H1 (cell line): ENCODE measurements around the gene PRKCA. TPM values are rescaled to one million over a fixed set of nuclear protein-coding genes. Genes with fewer than 3 reads are reported as not detected.

Experiments used
- CEBPB ChIP-seq: IDR thresholded peaks from 2 replicates; pipeline ENCODE4 v1.6.1; 2012; ENCODE audit warnings: low read depth, low read length
- KDM1A ChIP-seq: fragments of 200-600, 300-600 bp; sonication (generic); IDR thresholded peaks from 2 replicates; pipeline ENCODE4 v1.7.1; 2016; ENCODE audit warnings: mild to moderate bottlenecking, low read length, borderline replicate concordance
- KDM5A ChIP-seq: fragments of 200-600 bp; IDR thresholded peaks from 2 replicates; pipeline ENCODE4 v1.7.1; 2012; ENCODE audit warnings: mild to moderate bottlenecking, low read length, inconsistent platforms, mixed read lengths
- PHF8 ChIP-seq: fragments of 200-600 bp; sonication (generic); conservative IDR thresholded peaks from 2 replicates; pipeline ENCODE4 v1.7.1; 2012; ENCODE audit warnings: low read depth, mild to moderate bottlenecking, inconsistent platforms, low read length, moderate library complexity
- POLR2A ChIP-seq, 2 experiments: IDR thresholded peaks; 1 replicate in 1 of 2; 2 replicates in 1 of 2; pipeline ENCODE4 v1.6.1; 2011; ENCODE audit warnings: low read depth in 2 of 2, low read length in 2 of 2, mild to moderate bottlenecking in 2 of 2; ENCODE audit errors: control extremely low read depth in 1 of 2
- RNF2 ChIP-seq: fragments of 200-900, 300-1000 bp; sonication (generic); IDR thresholded peaks from 2 replicates; pipeline ENCODE4 v1.7.1; 2016; ENCODE audit warnings: borderline replicate concordance, low read depth, mild to moderate bottlenecking, antibody characterized with exemption, low read length; ENCODE audit not compliant: poor library complexity, severe bottlenecking; ENCODE audit errors: missing control alignments
- SAP30 ChIP-seq: fragments of 300-600 bp; sonication (generic); IDR thresholded peaks from 2 replicates; pipeline ENCODE4 v1.7.1; 2012; ENCODE audit warnings: low read length, moderate library complexity, mild to moderate bottlenecking, inconsistent platforms; ENCODE audit not compliant: insufficient read depth, insufficient replicate concordance
- TBP ChIP-seq: IDR thresholded peaks from 2 replicates; pipeline ENCODE4 v1.6.1; 2011; ENCODE audit warnings: low read depth, low read length, improper control_type of control experiment
- polyA plus RNA-seq, 7 experiments: library from polyadenylated mRNA; depleted of rRNA in 3 of 7; stranded (reverse) in 5 of 7; unstranded in 2 of 7; fragments of >200 nt in 5 of 7; fragments of 200-250 nt in 2 of 7; gene quantifications; 1 replicate in 5 of 7; 2 replicates in 1 of 7; 4 replicates in 1 of 7; pipeline versions ENCODE4 v1.2.1 to v1.2.3, GENCODE V29; 2011 to 2013; ENCODE audit warnings: missing spikeins in 2 of 7, mixed read lengths in 2 of 7
- total RNA-seq: library from RNA; stranded (reverse); fragmentation: NEBNext Ultra II Directional; extraction: Animal tissue kit (Norgen Biotek cat#: 25700); gene quantifications from 2 replicates; pipeline ENCODE4 v1.2.1, GENCODE V29; 2021
- TF ChIP-seq, protein P1 (sequence below): fragments of 300-600 bp; sonication (generic); IDR thresholded peaks from 2 replicates; pipeline ENCODE4 v1.7.1; 2012; ENCODE audit warnings: low read length, moderate library complexity, mild to moderate bottlenecking, inconsistent platforms; ENCODE audit not compliant: insufficient replicate concordance

PRKCA gene
- total and polyA plus RNA-seq, 2 of the 8 experiments (the other 6 are each of a cell fraction or from before 2014, with no cell fraction given): 5.8 to 17.8 TPM

DNA sequence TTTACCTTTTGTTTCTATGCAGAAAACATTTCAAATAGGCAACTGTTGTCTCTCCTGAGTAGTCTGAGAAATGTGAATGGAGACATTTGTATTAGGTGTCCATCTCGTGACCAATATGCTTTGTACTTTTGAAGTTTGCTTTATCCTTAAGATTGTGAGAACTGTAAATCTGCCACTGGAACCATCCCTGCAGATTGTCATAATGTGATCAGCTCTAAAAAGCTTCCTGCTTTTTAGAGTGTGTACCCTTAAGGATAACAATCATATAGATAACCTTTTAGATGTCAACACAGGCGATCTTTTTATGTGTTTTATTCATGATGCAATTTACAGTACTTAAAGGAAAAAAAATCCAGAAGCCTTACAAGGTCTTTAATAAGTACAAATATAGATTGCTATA is 63.5 kb downstream of the PRKCA start (continued):
- no peak for TF ChIP-seq KDM5A
- TF ChIP-seq CEBPB: no peak
- TF ChIP-seq PHF8: no peak
- TF ChIP-seq TBP: no peak
- no peak for TF ChIP-seq RNF2
- TF ChIP-seq, protein P1, sequence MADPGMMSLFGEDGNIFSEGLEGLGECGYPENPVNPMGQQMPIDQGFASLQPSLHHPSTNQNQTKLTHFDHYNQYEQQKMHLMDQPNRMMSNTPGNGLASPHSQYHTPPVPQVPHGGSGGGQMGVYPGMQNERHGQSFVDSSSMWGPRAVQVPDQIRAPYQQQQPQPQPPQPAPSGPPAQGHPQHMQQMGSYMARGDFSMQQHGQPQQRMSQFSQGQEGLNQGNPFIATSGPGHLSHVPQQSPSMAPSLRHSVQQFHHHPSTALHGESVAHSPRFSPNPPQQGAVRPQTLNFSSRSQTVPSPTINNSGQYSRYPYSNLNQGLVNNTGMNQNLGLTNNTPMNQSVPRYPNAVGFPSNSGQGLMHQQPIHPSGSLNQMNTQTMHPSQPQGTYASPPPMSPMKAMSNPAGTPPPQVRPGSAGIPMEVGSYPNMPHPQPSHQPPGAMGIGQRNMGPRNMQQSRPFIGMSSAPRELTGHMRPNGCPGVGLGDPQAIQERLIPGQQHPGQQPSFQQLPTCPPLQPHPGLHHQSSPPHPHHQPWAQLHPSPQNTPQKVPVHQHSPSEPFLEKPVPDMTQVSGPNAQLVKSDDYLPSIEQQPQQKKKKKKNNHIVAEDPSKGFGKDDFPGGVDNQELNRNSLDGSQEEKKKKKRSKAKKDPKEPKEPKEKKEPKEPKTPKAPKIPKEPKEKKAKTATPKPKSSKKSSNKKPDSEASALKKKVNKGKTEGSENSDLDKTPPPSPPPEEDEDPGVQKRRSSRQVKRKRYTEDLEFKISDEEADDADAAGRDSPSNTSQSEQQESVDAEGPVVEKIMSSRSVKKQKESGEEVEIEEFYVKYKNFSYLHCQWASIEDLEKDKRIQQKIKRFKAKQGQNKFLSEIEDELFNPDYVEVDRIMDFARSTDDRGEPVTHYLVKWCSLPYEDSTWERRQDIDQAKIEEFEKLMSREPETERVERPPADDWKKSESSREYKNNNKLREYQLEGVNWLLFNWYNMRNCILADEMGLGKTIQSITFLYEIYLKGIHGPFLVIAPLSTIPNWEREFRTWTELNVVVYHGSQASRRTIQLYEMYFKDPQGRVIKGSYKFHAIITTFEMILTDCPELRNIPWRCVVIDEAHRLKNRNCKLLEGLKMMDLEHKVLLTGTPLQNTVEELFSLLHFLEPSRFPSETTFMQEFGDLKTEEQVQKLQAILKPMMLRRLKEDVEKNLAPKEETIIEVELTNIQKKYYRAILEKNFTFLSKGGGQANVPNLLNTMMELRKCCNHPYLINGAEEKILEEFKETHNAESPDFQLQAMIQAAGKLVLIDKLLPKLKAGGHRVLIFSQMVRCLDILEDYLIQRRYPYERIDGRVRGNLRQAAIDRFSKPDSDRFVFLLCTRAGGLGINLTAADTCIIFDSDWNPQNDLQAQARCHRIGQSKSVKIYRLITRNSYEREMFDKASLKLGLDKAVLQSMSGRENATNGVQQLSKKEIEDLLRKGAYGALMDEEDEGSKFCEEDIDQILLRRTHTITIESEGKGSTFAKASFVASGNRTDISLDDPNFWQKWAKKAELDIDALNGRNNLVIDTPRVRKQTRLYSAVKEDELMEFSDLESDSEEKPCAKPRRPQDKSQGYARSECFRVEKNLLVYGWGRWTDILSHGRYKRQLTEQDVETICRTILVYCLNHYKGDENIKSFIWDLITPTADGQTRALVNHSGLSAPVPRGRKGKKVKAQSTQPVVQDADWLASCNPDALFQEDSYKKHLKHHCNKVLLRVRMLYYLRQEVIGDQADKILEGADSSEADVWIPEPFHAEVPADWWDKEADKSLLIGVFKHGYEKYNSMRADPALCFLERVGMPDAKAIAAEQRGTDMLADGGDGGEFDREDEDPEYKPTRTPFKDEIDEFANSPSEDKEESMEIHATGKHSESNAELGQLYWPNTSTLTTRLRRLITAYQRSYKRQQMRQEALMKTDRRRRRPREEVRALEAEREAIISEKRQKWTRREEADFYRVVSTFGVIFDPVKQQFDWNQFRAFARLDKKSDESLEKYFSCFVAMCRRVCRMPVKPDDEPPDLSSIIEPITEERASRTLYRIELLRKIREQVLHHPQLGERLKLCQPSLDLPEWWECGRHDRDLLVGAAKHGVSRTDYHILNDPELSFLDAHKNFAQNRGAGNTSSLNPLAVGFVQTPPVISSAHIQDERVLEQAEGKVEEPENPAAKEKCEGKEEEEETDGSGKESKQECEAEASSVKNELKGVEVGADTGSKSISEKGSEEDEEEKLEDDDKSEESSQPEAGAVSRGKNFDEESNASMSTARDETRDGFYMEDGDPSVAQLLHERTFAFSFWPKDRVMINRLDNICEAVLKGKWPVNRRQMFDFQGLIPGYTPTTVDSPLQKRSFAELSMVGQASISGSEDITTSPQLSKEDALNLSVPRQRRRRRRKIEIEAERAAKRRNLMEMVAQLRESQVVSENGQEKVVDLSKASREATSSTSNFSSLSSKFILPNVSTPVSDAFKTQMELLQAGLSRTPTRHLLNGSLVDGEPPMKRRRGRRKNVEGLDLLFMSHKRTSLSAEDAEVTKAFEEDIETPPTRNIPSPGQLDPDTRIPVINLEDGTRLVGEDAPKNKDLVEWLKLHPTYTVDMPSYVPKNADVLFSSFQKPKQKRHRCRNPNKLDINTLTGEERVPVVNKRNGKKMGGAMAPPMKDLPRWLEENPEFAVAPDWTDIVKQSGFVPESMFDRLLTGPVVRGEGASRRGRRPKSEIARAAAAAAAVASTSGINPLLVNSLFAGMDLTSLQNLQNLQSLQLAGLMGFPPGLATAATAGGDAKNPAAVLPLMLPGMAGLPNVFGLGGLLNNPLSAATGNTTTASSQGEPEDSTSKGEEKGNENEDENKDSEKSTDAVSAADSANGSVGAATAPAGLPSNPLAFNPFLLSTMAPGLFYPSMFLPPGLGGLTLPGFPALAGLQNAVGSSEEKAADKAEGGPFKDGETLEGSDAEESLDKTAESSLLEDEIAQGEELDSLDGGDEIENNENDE: no peak
- TF ChIP-seq KDM1A: no peak
- TF ChIP-seq POLR2A (IDR thresholded peaks at IDR 0.05; ENCODE audit: control extremely low read depth in 1 of 2, low read depth in 2 of 2, low read length in 2 of 2): no peak
- TF ChIP-seq SAP30: no peak
- TF ChIP-seq, all 59 proteins: peak for 0
